ENCODE data around the gene LLGL2. TPM values are rescaled to one million over a fixed set of nuclear protein-coding genes. Genes with fewer than 3 reads are reported as not detected.

LLGL2 gene
- total RNA-seq, 1 experiment from 2014 or later: 165 TPM

DNA sequence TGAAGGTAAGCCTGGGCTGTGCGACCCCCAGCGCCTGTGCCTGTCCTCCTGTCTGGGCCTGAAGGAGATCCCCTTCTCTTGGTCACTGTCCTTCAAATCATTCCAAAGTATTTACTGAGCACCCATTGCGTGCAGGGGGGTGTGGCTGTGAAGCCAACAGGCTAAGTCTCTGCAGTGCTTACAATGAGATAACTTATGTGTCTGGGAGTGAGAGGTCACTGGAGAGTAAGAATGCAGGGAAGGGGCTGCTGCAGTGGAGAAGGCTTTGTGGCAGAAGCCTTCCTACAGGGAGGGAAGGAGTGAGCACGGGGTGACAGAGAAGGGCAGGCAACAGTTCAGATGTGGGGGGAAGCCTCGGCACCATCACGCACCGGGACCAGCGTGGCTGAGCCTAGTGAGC, 96.6 kb downstream of the LLGL2 start:
- ChIA-PET CTCF (interaction anchor here (0.6 to 3.3 kb wide), 3 partner anchors 11 to 127 kb away, joined by 3 to 24 read pairs (median 3); partner anchors contain the start of gene SMIM5), POLR2A (interaction anchor here (0.6 kb wide), 1 partner anchor 134 kb away, joined by 5 read pairs; no protein-coding TSS in a partner anchor)
- Histone ChIP-seq H3K4me3 (ENCODE audit: low read depth, low read length) (no peak overlapping the region), H3K4me1 (peaks cover 8% of the 10 kb centered on the region; the same call in 1 of the 2 replicates), H3K36me3 (ENCODE audit: control insufficient read depth, insufficient read depth, low read length) (no peaks in the 10 kb centered on the region), H3K9me3 (no peaks in the 10 kb centered on the region), H3K27me3 (replicated peaks; ENCODE audit: control insufficient read depth, insufficient read depth, low read length) (no peaks in the 10 kb centered on the region)
- DNase-seq: no peak
- Mint-ChIP-seq H3K27me3 (ENCODE audit: insufficient read depth, unreplicated experiment) (no peaks in the 10 kb centered on the region), H3K27ac (ENCODE audit: unreplicated experiment) (peak overlapping the region; percentile 31), H3K4me1 (ENCODE audit: low read depth, unreplicated experiment) (peaks cover 11% of the 10 kb centered on the region), H3K36me3 (ENCODE audit: insufficient read depth, unreplicated experiment) (peaks cover 27% of the 10 kb centered on the region), H3K9me3 (ENCODE audit: unreplicated experiment) (no peaks in the 10 kb centered on the region), H3K4me3 (ENCODE audit: unreplicated experiment) (no peak overlapping the region)
- TF ChIP-seq, protein P1, sequence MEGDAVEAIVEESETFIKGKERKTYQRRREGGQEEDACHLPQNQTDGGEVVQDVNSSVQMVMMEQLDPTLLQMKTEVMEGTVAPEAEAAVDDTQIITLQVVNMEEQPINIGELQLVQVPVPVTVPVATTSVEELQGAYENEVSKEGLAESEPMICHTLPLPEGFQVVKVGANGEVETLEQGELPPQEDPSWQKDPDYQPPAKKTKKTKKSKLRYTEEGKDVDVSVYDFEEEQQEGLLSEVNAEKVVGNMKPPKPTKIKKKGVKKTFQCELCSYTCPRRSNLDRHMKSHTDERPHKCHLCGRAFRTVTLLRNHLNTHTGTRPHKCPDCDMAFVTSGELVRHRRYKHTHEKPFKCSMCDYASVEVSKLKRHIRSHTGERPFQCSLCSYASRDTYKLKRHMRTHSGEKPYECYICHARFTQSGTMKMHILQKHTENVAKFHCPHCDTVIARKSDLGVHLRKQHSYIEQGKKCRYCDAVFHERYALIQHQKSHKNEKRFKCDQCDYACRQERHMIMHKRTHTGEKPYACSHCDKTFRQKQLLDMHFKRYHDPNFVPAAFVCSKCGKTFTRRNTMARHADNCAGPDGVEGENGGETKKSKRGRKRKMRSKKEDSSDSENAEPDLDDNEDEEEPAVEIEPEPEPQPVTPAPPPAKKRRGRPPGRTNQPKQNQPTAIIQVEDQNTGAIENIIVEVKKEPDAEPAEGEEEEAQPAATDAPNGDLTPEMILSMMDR (IDR thresholded peaks at IDR 0.05; ENCODE audit: insufficient read depth in 1 of 2, low read depth in 1 of 2, low read length in 1 of 2, severe bottlenecking in 1 of 2, unreplicated experiment in 1 of 2): no peak
- TSS peak; percentile 20 for BruUV-seq (replicated peaks)
- intact Hi-C loops (cut with micrococcal nuclease; ENCODE audit: unreplicated experiment): no loop called here

DNA sequence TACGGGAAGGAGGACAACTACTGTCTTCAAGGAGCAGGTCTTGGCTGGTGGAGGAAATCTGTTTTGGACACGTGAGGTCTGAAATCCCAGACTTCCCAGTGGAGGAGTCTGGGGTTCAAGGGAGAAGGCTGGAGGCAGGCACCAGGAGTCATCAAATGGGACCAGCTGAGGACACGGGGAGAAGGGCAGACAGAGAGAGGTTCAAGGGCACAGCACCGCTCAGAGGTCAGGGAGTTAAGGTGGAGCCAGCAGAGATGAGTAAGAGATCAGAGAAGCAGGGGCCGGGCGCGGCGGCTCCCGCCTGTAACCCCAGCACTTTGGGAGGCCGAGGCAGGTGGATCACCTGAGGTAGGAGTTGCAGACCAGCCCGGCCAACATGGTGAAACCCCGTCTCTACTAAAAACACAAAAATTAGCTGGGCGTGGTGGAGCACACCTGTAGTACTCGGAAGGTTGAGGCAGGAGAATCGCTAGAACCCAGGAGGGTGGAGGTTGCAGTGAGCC, 97.3 kb downstream of the LLGL2 start:
- intact Hi-C loops (cut with micrococcal nuclease; ENCODE audit: unreplicated experiment): no loop called here
- no peaks in the 10 kb centered on the region for H3K27me3 Mint-ChIP-seq (ENCODE audit: insufficient read depth, unreplicated experiment)
- peaks cover 11% of the 10 kb centered on the region for H3K4me1 Mint-ChIP-seq (ENCODE audit: low read depth, unreplicated experiment)
- no peak overlapping the region for H3K4me3 ChIP-seq (ENCODE audit: low read depth, low read length)
- ChIA-PET POLR2A (no interaction called here), CTCF (interaction anchor here (1.0 to 3.3 kb wide), 2 partner anchors 11 to 125 kb away, joined by 4 to 24 read pairs; partner anchors contain the start of gene SMIM5)
- no peaks in the 10 kb centered on the region for H3K27me3 ChIP-seq (replicated peaks; ENCODE audit: control insufficient read depth, insufficient read depth, low read length)
- peak overlapping the region; percentile 31 for H3K27ac Mint-ChIP-seq (ENCODE audit: unreplicated experiment)
- no peaks in the 10 kb centered on the region for H3K9me3 Mint-ChIP-seq (ENCODE audit: unreplicated experiment)
- no peak overlapping the region for H3K4me3 Mint-ChIP-seq (ENCODE audit: unreplicated experiment)
- H3K36me3 ChIP-seq (ENCODE audit: control insufficient read depth, insufficient read depth, low read length): no peaks in the 10 kb centered on the region
- TF ChIP-seq, protein P1 (IDR thresholded peaks at IDR 0.05; ENCODE audit: insufficient read depth in 1 of 2, low read depth in 1 of 2, low read length in 1 of 2, severe bottlenecking in 1 of 2, unreplicated experiment in 1 of 2): no peak
- H3K9me3 ChIP-seq: no peaks in the 10 kb centered on the region
- peaks cover 27% of the 10 kb centered on the region for H3K36me3 Mint-ChIP-seq (ENCODE audit: insufficient read depth, unreplicated experiment)
- peaks cover 6% of the 10 kb centered on the region; the same call in 1 of the 2 replicates for H3K4me1 ChIP-seq
- BruUV-seq (replicated peaks): no TSS peak
- DNase-seq: no peak

DNA sequence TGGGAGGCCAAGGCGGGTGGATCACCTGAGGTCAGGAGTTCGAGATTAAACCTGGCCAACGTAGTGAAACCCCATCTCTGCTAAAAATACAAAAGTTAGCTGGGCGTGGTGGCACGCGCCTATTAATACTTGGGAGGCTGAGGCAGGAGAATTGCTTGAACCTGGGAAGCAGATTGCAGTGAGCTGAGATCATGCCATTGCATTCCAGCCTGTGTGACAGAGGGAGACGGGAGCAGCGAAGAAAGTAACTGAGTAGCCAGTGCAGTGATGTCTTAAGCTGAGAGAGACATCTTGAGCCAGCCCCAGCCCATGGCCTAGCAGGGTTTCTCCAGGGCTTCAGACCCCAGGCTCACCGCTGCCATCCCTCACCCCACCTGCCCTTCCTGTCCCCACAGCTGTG, 97.9 kb downstream of the LLGL2 start:
- no peaks in the 10 kb centered on the region for H3K36me3 ChIP-seq (ENCODE audit: control insufficient read depth, insufficient read depth, low read length)
- no peaks in the 10 kb centered on the region for H3K27me3 ChIP-seq (replicated peaks; ENCODE audit: control insufficient read depth, insufficient read depth, low read length)
- peaks cover 6% of the 10 kb centered on the region; the same call in 1 of the 2 replicates for H3K4me1 ChIP-seq
- TF ChIP-seq, protein P1 (IDR thresholded peaks at IDR 0.05; ENCODE audit: insufficient read depth in 1 of 2, low read depth in 1 of 2, low read length in 1 of 2, severe bottlenecking in 1 of 2, unreplicated experiment in 1 of 2): no peak
- H3K27ac Mint-ChIP-seq (ENCODE audit: unreplicated experiment): peak overlapping the region; percentile 31
- BruUV-seq (replicated peaks): no TSS peak
- ChIA-PET CTCF (interaction anchor here (1.0 to 3.3 kb wide), 2 partner anchors 10 to 124 kb away, joined by 4 to 24 read pairs; partner anchors contain the start of gene SMIM5), POLR2A (no interaction called here)
- no peaks in the 10 kb centered on the region for H3K9me3 ChIP-seq
- DNase-seq: no peak
- H3K4me1 Mint-ChIP-seq (ENCODE audit: low read depth, unreplicated experiment): peaks cover 11% of the 10 kb centered on the region
- no peak overlapping the region for H3K4me3 Mint-ChIP-seq (ENCODE audit: unreplicated experiment)
- peaks cover 29% of the 10 kb centered on the region for H3K36me3 Mint-ChIP-seq (ENCODE audit: insufficient read depth, unreplicated experiment)
- H3K4me3 ChIP-seq (ENCODE audit: low read depth, low read length): no peak overlapping the region
- no peaks in the 10 kb centered on the region for H3K27me3 Mint-ChIP-seq (ENCODE audit: insufficient read depth, unreplicated experiment)
- intact Hi-C loops (cut with micrococcal nuclease; ENCODE audit: unreplicated experiment): no loop called here
- H3K9me3 Mint-ChIP-seq (ENCODE audit: unreplicated experiment): no peaks in the 10 kb centered on the region

Data from Caco-2 (cell line).